HCT116 (cell line): ENCODE results near the gene PIGP. TPM values are rescaled to one million over a fixed set of nuclear protein-coding genes. Genes with fewer than 3 reads are reported as not detected.

ENCODE experiments used
- ATAC-seq: fragments of 200-7000 bp; cut with Tn5 transposase; 2 replicates; pipeline ENCODE4 v1.9.1; 2020; ENCODE audit warnings: mild to moderate bottlenecking, moderate library complexity
- BruUV-seq: library from RNA; stranded (reverse); fragments of 400-500 nt; replicated peaks from 2 replicates; lab custom pipeline; 2021; lab: Mats Ljungman, UMichigan
- CTCF ChIA-PET: fragments of 300-600 bp; sonication (Branson Sonifier 250); formaldehyde crosslinking; loops from one replicate; lab custom pipeline; 2021; ENCODE audit warnings: antibody characterized with exemption; lab: Charles Lee
- POLR2A ChIA-PET: fragments of 300-600, 350-600 bp; sonication (Branson Sonifier 250); formaldehyde crosslinking; loops from one replicate; lab custom pipeline; 2021; ENCODE audit warnings: antibody characterized with exemption; lab: Charles Lee
- RAD21 ChIA-PET, 2 experiments: fragments of 300-600 bp; sonication (Branson Sonifier 250); formaldehyde crosslinking; loops; one replicate each; lab custom pipeline; 2023; ENCODE audit warnings: low total read pairs in 2 of 2; ENCODE audit not compliant: uncharacterized antibody in 2 of 2, unreplicated experiment in 2 of 2, low non-redundant PET in 1 of 2; lab: Charles Lee
- DNase-seq: peaks from one replicate; pipeline ENCODE4 v3.0.0-alpha.2; 2010; ENCODE audit warnings: low read depth, low spot score
- H2AFZ ChIP-seq: fragments of 200-600 bp; shearing (Covaris generic), sonication (generic); 2 replicates; pipeline ENCODE4 v1.6.1; 2017; ENCODE audit warnings: low read depth, mixed run types, mixed read lengths, antibody characterized with exemption, low read length; ENCODE audit not compliant: poor library complexity, severe bottlenecking
- H3K27ac ChIP-seq: 2 replicates; pipeline ENCODE4 v1.5.1; 2012; ENCODE audit warnings: low read depth, low read length
- H3K27me3 ChIP-seq: fragments of 200-600 bp; sonication (generic); 2 replicates; pipeline ENCODE4 v1.6.1; 2016; ENCODE audit warnings: mixed run types, low read length, mixed read lengths; ENCODE audit not compliant: insufficient read depth
- H3K36me3 ChIP-seq, 2 experiments: fragments of 200-500 bp in 1 of 2; fragments of 200-600 bp in 1 of 2; sonication (Bioruptor generic) in 1 of 2; sonication (generic) in 1 of 2; 2 replicates each; pipeline versions ENCODE4 v1.5.1 to v1.6.1; 2014 to 2016; ENCODE audit warnings: low read length in 2 of 2, inconsistent platforms in 1 of 2, mixed read lengths in 1 of 2, mixed run types in 1 of 2; ENCODE audit not compliant: insufficient read depth in 2 of 2, control insufficient read depth in 1 of 2
- H3K4me1 ChIP-seq, 2 experiments: fragments of 200-600 bp in 1 of 2; sonication (generic) in 1 of 2; 2 replicates each; pipeline versions ENCODE4 v1.5.1 to v1.6.1; 2012 to 2017; ENCODE audit warnings: low read length in 2 of 2, inconsistent platforms in 1 of 2, mild to moderate bottlenecking in 1 of 2, mixed read lengths in 1 of 2, mixed run types in 1 of 2, moderate library complexity in 1 of 2; ENCODE audit not compliant: insufficient read depth in 2 of 2, control insufficient read depth in 1 of 2
- H3K4me2 ChIP-seq: fragments of 200-600 bp; sonication (generic); 2 replicates; pipeline ENCODE4 v1.6.1; 2017; ENCODE audit warnings: mixed run types, low read length, mixed read lengths
- H3K4me3 ChIP-seq, 2 experiments: fragments of 200-600 bp in 1 of 2; sonication (generic) in 1 of 2; replicated peaks in 1 of 2; 2 replicates each; pipeline ENCODE4 v1.5.1; 2011 to 2016; ENCODE audit warnings: low read length in 2 of 2, control low read depth in 1 of 2, low read depth in 1 of 2, mild to moderate bottlenecking in 1 of 2, mixed read lengths in 1 of 2, mixed run types in 1 of 2
- H3K79me2 ChIP-seq: fragments of 200-600 bp; sonication (generic); 2 replicates; pipeline ENCODE4 v1.6.1; 2017; ENCODE audit warnings: mild to moderate bottlenecking, mixed run types, low read length, moderate library complexity, mixed read lengths; ENCODE audit not compliant: insufficient read depth
- H3K9ac ChIP-seq: fragments of 200-600 bp; sonication (generic); 2 replicates; pipeline ENCODE4 v1.6.1; 2016; ENCODE audit warnings: low read length, mixed read lengths
- H3K9me2 ChIP-seq: fragments of 200-600 bp; sonication (generic), shearing (Covaris generic); 2 replicates; pipeline ENCODE4 v1.6.1; 2017; ENCODE audit warnings: mixed run types, mild to moderate bottlenecking, moderate library complexity; ENCODE audit not compliant: insufficient read depth
- H3K9me3 ChIP-seq, 2 experiments: fragments of 200-500 bp in 1 of 2; fragments of 200-600 bp in 1 of 2; sonication (Bioruptor generic) in 1 of 2; sonication (generic) in 1 of 2; 2 replicates each; pipeline ENCODE4 v1.6.1; 2014 to 2017; ENCODE audit warnings: low read length in 2 of 2, mixed read lengths in 2 of 2, inconsistent platforms in 1 of 2, low read depth in 1 of 2, mild to moderate bottlenecking in 1 of 2, mixed run types in 1 of 2, moderate library complexity in 1 of 2; ENCODE audit not compliant: control insufficient read depth in 1 of 2, insufficient read depth in 1 of 2
- H4K20me1 ChIP-seq: fragments of 200-600 bp; sonication (generic), shearing (Covaris generic); 2 replicates; pipeline ENCODE4 v1.6.1; 2017; ENCODE audit warnings: mixed run types, mild to moderate bottlenecking, moderate library complexity; ENCODE audit not compliant: insufficient read depth
- CBX3 ChIP-seq: IDR thresholded peaks from 2 replicates; pipeline ENCODE4 v1.6.1; 2012; ENCODE audit warnings: low read depth
- REST ChIP-seq: IDR thresholded peaks from 2 replicates; pipeline ENCODE4 v1.6.1; 2012; ENCODE audit warnings: low read depth
- SRF ChIP-seq: IDR thresholded peaks from 2 replicates; pipeline ENCODE4 v1.6.1; 2012; ENCODE audit warnings: low read depth
- ZNF274 ChIP-seq: fragments of 200-500 bp; sonication (Bioruptor generic); IDR thresholded peaks from 2 replicates; pipeline ENCODE4 v1.6.1; 2014; ENCODE audit warnings: mild to moderate bottlenecking, low read depth, low read length, inconsistent platforms
- intact Hi-C: fragments of 100-400 bp; cut with micrococcal nuclease; formaldehyde crosslinking; loops from 2 replicates; pipeline ENCODE4 v1.10.0; 2022
- total RNA-seq: library from RNA; stranded (reverse); gene quantifications from one replicate; pipeline ENCODE4 v1.2.1, GENCODE V29; 2021; ENCODE audit not compliant: unreplicated experiment

PIGP gene
- total RNA-seq, 1 experiment from 2014 or later: 23.5 TPM

- DNase-seq (no peak), ATAC-seq (no peak)
- H4K20me1 ChIP-seq: no peaks in the 10 kb centered on the region
- H3K79me2 ChIP-seq: no peaks in the 10 kb centered on the region
- no peaks in the 10 kb centered on the region for H3K27me3 ChIP-seq
- no peak overlapping the region for H3K4me2 ChIP-seq
- no peak for TF ChIP-seq SRF
- TF ChIP-seq CBX3: no peak
- TF ChIP-seq REST: no peak
- H3K9me2 ChIP-seq: no peaks in the 10 kb centered on the region
- no peaks in the 10 kb centered on the region for H3K36me3 ChIP-seq
- H3K4me1 ChIP-seq: peaks cover 12 to 15% of the 10 kb centered on the region in 2 experiments
- H3K9me3 ChIP-seq: no peaks in the 10 kb centered on the region; a peak in 1 of 4 replicates
- H2AFZ ChIP-seq: no peak overlapping the region
- no peak overlapping the region for H3K27ac ChIP-seq
- RAD21 ChIA-PET: no interaction called here
- no peak overlapping the region for H3K4me3 ChIP-seq
- CTCF ChIA-PET: no interaction called here
- POLR2A ChIA-PET: no interaction called here
- intact Hi-C loops: no loop called here
- no TSS peak for BruUV-seq
- H3K9ac ChIP-seq: no peak overlapping the region
Observed at GRCh38 chr21:37062593-37062935, 10.3 kb downstream of the PIGP start.

GRCh38 chr21:37061926-37062592, 10.8 kb downstream of the PIGP start:
- CTCF ChIA-PET: interaction anchor here (1.4 kb wide), 1 partner anchor 52 kb away, joined by 5 read pairs; no protein-coding TSS in a partner anchor
- Histone ChIP-seq H4K20me1 (no peaks in the 10 kb centered on the region), H3K4me1 (peaks cover 12 to 15% of the 10 kb centered on the region in 2 experiments), H3K9ac (no peak overlapping the region), H2AFZ (no peak overlapping the region), H3K27ac (no peak overlapping the region), H3K79me2 (no peaks in the 10 kb centered on the region), H3K9me3 (no peaks in the 10 kb centered on the region; a peak in 2 of 4 replicates), H3K4me2 (no peak overlapping the region), H3K36me3 (no peaks in the 10 kb centered on the region), H3K4me3 (no peak overlapping the region), H3K27me3 (no peaks in the 10 kb centered on the region), H3K9me2 (no peaks in the 10 kb centered on the region)
- ATAC-seq: no peak
- no peak for DNase-seq
- intact Hi-C loops: no loop called here
- TF ChIP-seq ZNF274: no peak
- POLR2A ChIA-PET: no interaction called here
- BruUV-seq: no TSS peak
- RAD21 ChIA-PET: no interaction called here
